ENCODE results near the gene YEATS4.

- TF ChIP-seq CTCF (IDR thresholded peaks at IDR 0.05) (no peak), POLR2A (IDR thresholded peaks at IDR 0.05) (no peak)
Measured at GRCh38 chr12:69437073-69437472, 77.5 kb downstream of the YEATS4 start.

Measured in lower leg skin (tissue), 3 donors.